Measurements from ENCODE around the gene VRK1. TPM values are rescaled to one million over a fixed set of nuclear protein-coding genes. Genes with fewer than 3 reads are reported as not detected.

The VRK1 gene
- total and polyA plus RNA-seq, 2 experiments from 2014 or later: 16.2 to 22.8 TPM

DNA sequence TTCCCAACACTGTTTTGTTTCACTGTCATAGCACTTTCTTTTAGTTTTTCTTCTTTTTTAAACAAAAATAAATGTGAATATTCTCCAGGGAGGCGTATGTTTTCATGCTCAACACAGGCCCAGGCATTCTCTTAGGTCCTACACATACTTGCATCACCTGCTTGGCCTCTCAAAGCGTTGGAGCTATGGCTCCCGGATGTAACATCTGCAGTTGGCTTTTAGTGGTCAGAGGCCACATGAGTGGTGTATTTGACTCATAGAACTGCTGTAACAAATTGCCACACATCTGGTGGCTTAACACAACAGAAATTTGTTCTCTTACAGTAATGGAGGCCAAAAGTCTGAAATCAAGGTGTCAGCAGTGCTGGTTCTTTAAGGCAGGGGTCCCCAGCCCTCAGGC lies 44.6 kb upstream of the VRK1 start:
- no peaks in the 10 kb centered on the region for H3K36me3 ChIP-seq
- no peaks in the 10 kb centered on the region for H3K9me3 ChIP-seq (ENCODE audit: low read depth)
- no peaks in the 10 kb centered on the region for H3K4me1 ChIP-seq (ENCODE audit: low read depth)
- no peak for DNase-seq (ENCODE audit: low read depth in 1 of 2, low spot score in 1 of 2)
- H3K4me3 ChIP-seq: no peak overlapping the region
- no peak overlapping the region for H3K27ac ChIP-seq
- TF ChIP-seq, protein P1, sequence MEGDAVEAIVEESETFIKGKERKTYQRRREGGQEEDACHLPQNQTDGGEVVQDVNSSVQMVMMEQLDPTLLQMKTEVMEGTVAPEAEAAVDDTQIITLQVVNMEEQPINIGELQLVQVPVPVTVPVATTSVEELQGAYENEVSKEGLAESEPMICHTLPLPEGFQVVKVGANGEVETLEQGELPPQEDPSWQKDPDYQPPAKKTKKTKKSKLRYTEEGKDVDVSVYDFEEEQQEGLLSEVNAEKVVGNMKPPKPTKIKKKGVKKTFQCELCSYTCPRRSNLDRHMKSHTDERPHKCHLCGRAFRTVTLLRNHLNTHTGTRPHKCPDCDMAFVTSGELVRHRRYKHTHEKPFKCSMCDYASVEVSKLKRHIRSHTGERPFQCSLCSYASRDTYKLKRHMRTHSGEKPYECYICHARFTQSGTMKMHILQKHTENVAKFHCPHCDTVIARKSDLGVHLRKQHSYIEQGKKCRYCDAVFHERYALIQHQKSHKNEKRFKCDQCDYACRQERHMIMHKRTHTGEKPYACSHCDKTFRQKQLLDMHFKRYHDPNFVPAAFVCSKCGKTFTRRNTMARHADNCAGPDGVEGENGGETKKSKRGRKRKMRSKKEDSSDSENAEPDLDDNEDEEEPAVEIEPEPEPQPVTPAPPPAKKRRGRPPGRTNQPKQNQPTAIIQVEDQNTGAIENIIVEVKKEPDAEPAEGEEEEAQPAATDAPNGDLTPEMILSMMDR (IDR thresholded peaks at IDR 0.05; ENCODE audit: low read depth, low read length): no peak
- no peaks in the 10 kb centered on the region for H3K27me3 ChIP-seq

DNA sequence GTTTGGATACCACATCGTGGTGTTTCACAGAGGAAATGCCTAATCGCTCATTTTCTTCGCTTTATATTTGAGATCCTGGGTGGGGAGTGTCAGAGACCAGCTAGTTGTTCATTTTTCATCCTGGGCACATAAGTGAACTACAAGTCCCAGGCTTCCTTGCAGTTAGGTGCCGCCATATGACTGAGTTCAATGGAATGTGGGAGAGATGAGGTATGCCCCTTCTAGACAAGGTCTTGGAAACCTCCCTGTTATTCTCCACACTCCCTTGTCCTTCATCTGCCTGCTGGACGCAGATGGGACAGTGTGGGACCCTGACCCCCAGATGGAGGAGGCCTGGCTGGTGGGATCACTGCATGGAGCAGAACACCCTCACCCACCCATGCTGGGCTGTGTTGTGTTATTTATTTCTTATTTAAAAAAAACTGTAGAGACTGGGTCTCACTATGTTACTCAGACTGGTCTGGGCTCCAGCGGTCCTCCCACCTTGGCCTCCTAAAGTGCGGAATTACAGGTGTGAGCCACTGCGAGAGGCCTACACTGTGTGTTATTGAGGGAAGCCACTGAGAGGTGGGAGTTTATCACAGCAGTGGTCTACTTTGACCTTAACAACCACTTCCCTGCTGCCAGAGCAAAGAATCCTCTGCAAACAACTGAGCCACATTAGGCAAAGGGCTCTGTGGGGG lies 42.9 kb upstream of the VRK1 start:
- no peak overlapping the region for H3K4me3 ChIP-seq
- TF ChIP-seq, protein P1 (IDR thresholded peaks at IDR 0.05; ENCODE audit: low read depth, low read length): no peak
- H3K27ac ChIP-seq: no peak overlapping the region
- no peaks in the 10 kb centered on the region for H3K36me3 ChIP-seq
- no peak for DNase-seq (ENCODE audit: low read depth in 1 of 2, low spot score in 1 of 2)
- no peaks in the 10 kb centered on the region for H3K9me3 ChIP-seq (ENCODE audit: low read depth)
- H3K27me3 ChIP-seq: no peaks in the 10 kb centered on the region
- H3K4me1 ChIP-seq (ENCODE audit: low read depth): no peaks in the 10 kb centered on the region

DNA sequence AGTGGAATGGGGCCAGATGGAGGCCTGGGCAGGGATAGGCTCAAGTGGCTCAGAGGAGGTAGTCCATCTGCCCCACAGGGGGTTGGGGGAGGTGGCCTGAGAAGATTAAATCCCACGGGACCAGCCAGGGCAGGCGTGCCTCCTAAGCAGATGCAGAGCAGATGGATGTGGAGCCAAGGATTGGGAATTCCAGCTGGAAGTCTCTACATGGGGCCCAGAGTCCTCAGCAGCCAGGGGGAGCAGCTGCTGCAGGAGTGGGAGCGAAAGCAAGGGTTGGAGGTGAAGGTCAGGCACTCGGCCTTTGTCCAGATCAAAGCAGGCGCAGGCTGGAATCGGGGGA lies 42.4 kb upstream of the VRK1 start:
- Histone ChIP-seq H3K36me3 (no peaks in the 10 kb centered on the region), H3K4me1 (ENCODE audit: low read depth) (no peaks in the 10 kb centered on the region), H3K27me3 (no peaks in the 10 kb centered on the region), H3K9me3 (ENCODE audit: low read depth) (no peaks in the 10 kb centered on the region), H3K4me3 (no peak overlapping the region), H3K27ac (no peak overlapping the region)
- no peak for DNase-seq (ENCODE audit: low read depth in 1 of 2, low spot score in 1 of 2)
- TF ChIP-seq, protein P1 (IDR thresholded peaks at IDR 0.05; ENCODE audit: low read depth, low read length): no peak

DNA sequence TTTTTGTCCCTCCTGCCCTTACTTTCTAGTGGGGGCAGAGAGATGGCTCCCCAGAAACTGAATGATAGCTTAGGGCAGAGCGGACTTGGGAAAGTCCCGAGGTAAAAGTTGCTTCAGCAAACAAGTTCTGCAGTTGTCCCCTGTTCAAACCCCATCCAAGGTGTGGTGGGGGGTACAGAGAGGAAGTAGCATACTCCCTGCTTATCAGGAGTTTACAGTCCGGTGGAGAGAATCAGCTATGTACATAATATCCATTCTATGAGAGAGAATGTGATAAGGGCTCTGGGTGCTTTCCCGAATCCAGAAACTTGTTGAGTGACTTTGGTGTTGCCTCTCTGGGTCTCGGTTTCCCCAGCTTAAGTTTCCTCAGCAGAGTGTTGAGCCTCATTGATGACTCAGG lies 40.4 kb upstream of the VRK1 start:
- Histone ChIP-seq H3K4me3 (no peak overlapping the region), H3K27me3 (peaks cover 3% of the 10 kb centered on the region), H3K9me3 (ENCODE audit: low read depth) (no peaks in the 10 kb centered on the region), H3K36me3 (no peaks in the 10 kb centered on the region), H3K4me1 (ENCODE audit: low read depth) (no peaks in the 10 kb centered on the region), H3K27ac (no peak overlapping the region)
- no peak for DNase-seq (ENCODE audit: low read depth in 1 of 2, low spot score in 1 of 2)
- TF ChIP-seq, protein P1 (IDR thresholded peaks at IDR 0.05; ENCODE audit: low read depth, low read length): no peak

DNA sequence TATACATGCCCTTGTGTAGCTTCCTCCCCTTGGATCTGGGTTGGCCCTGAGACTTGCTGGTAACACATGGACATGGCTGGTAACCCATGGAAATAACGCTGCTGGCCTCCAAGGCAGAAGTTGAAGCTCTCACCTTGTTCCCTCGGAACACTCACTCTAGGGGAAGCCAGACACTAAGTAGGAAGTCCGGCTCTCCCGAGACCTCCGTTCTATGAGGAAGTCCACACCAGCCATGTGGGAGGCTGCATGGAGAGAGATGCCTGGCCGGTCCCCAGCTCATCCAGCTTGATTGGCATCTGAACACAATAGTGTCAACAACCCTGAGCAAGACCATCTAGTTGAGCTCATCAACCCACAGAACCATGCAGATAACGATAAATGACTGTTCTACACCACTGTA lies 39.7 kb upstream of the VRK1 start:
- H3K4me3 ChIP-seq: no peak overlapping the region
- no peaks in the 10 kb centered on the region for H3K36me3 ChIP-seq
- H3K9me3 ChIP-seq (ENCODE audit: low read depth): no peaks in the 10 kb centered on the region
- TF ChIP-seq, protein P1 (IDR thresholded peaks at IDR 0.05; ENCODE audit: low read depth, low read length): no peak
- H3K27ac ChIP-seq: no peak overlapping the region
- DNase-seq (ENCODE audit: low read depth in 1 of 2, low spot score in 1 of 2): no peak
- peaks cover 3% of the 10 kb centered on the region for H3K27me3 ChIP-seq
- no peaks in the 10 kb centered on the region for H3K4me1 ChIP-seq (ENCODE audit: low read depth)

Measured in cardiac muscle cell (in vitro differentiated cells and primary cell).